M059J (cell line): ENCODE results near the gene GABBR2. TPM values are rescaled to one million over a fixed set of nuclear protein-coding genes. Genes with fewer than 3 reads are reported as not detected.

ENCODE experiments used
- DNase-seq: peaks from one replicate; pipeline ENCODE4 v3.0.0-alpha.2; 2012; ENCODE audit warnings: low read depth
- total RNA-seq: library from RNA; depleted of rRNA; stranded (reverse); fragments of >200 nt; shearing (Covaris generic); gene quantifications from 2 replicates; pipeline ENCODE4 v1.2.3, GENCODE V29; 2014

GABBR2 gene
- total RNA-seq, 1 experiment from 2014 or later = not detected

DNA sequence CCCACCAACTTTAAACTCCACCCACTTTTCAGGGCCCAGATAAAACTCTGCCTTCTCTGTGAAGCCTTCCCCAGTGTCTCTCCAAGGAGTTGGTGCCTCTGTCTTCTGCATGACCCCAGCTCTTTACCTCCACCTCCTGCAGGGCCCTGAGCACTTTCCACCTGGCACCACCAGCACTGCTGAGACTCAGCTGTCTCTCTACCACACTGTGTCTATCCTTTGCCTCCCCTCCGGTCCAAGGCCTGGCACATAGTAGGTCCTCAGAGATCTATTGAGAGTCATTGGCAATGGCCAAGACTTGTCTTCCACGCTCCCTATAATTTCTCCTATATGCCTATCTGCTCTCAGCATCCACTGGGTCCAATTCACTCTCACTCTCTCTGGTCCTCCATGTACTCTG is 12.9 kb upstream of the GABBR2 start:
- no peak for DNase-seq

DNA sequence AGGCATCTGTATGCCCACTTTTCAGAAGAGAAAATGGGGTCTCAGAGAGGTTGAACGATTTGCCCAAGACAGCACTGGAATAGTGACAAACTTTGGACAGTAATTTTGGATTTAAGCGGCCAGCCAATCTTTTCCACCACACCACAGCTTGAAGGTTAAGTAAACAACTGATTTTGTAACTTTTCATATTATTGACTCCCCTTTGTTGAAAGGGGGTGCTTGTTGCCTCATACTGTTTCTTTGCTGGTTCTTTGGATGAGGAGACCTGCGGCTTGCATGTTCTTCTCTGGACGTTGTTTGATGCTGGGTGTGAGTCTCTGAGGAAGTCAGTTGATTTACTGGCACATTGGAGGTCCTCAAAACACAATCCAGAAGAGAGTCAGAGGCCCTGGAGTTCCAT is 11.7 kb upstream of the GABBR2 start:
- DNase-seq = no peak

DNA sequence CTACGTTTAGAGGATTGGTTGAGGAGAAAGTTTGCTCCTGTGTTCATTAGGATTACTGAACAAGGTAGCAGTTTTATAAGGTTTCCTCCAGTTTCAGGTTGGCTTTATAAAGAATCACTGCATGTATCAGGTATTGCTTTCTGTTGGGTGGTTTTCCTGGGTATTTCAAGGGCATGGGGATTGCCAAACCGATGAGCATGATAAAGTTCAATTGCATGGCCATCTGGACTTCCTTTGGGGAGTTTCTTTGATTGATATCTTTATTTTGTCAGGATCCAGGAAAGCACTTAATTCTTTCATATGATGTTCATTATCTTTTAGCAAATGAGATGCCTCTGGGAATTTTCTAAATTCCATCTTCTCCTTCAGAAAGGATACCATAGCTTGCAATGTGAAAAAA is 10.3 kb upstream of the GABBR2 start:
- DNase-seq = no peak

DNA sequence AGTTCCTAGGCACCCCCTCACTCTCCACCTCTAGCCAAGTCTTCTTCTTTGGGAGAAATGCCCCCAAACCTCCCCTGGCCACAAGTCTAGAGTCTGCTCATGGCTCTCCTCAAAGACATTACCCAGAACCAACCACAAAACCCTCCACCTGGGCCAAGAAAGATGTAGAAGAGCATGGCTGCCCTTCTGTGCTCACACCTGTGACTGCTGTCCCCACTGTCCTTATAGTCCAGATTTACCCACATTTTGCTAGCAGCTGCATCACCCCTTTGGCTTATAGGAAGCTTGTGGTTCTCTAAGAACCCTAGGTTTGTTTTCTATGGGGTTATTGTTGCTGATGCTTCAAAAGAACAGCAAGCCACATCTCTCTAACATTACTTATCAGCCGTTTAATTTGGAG is 6.1 kb upstream of the GABBR2 start:
- no peak for DNase-seq

DNA sequence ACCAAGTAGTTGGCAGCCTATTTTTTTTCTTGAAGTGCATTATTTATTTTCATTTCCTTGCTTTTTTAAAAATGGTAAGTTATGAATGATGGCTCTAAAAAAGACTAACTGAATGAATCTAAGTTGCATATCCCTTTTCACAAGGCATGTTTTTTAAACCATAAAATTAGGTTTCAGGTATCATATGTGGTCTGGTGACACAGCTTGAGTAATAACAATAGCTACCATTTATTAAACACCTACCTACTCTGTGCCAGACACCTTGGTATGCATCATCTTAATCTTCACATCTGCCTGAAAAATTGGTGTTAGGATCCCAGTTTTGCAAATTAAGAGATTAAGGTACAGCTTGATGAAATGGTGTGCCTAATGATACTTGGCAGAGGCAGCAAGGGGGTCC is 4.3 kb upstream of the GABBR2 start:
- no peak for DNase-seq

DNA sequence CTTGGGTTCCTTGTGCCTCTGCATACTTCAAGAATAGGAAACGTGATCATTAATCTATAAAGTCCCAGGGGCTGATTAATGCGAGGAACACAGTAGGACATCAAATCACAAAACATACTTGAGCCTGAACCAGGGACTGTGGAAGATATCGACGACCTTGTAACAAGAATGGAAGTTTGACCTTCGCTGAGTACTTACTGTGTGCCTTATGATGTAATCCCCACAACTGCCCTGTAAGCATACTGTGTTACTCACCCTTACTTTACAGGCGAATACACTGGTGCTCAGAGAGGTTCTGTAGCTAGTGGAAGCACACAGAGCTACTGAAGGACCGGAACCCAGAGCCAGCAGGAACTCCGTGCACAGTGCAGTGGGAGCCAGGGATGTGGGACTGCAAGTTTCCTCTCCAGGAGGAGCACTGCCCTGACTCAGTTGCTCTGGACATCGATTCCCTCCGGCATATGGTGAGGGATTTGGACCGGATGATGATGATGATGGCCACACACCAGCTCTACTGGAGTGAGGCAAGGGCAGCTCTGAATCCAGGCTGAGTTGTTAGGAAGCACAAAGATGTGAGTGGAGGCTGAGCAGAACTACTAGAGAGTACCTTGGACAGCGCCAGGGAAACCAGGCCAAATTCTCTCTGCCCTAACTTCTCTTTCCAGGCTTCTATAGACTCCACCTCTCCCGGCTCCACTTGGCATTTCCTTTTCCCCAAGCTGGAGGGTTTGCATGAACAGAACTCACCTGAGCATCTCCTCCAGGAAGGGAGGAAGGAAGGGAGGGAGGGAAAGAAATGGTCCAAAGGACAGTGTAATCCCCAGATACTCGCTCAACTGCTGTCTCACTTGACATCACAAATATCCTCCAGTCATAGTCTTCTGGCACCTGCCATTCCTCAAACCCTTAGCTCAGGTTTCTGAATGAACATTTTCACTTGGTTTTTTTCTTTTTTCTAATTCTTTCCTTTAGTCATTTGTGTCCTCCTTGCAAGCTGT is 1.5 kb upstream of the GABBR2 start:
- peak; percentile 49 for DNase-seq

DNA sequence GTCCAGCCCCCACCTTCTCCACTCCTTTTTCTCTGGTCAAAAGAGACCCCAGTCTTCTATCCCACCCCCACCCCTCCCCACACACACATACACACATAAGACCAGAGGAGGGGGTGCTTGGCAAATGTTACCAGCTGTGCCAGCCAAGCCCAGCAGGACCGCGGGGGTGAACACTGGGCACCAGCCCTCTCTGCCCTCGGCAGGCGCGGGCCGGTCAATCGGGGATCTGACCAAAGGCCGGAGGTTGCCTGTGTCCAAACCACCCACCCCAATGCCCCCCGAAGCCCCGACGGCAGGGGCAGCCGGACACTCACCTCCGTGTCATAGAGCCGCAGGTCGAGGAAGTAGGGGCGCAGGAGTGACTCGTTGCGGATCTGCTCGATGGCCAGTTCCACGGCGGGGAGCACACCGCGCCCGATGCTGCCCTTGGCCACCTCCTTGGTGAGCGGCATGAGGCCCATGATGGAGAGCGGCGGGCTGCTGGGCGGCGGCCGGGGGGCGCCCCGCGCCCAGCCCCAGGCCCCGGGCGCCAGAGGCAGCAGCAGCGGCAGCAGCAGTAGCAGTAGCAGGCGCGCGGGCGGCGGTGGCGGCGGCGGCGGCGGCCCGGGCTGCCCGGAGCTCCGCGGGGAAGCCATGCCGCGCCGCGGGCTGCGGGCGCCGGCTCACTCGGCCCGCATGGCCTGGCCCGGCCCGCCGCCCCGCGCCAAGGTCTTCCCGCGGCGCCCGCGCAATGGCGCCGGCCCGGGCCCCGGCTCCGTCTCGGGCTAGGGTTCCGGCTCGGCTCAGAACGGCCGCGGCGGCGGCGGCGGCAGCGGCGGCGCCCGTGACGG is 417 bp downstream of the GABBR2 start:
- no peak for DNase-seq

DNA sequence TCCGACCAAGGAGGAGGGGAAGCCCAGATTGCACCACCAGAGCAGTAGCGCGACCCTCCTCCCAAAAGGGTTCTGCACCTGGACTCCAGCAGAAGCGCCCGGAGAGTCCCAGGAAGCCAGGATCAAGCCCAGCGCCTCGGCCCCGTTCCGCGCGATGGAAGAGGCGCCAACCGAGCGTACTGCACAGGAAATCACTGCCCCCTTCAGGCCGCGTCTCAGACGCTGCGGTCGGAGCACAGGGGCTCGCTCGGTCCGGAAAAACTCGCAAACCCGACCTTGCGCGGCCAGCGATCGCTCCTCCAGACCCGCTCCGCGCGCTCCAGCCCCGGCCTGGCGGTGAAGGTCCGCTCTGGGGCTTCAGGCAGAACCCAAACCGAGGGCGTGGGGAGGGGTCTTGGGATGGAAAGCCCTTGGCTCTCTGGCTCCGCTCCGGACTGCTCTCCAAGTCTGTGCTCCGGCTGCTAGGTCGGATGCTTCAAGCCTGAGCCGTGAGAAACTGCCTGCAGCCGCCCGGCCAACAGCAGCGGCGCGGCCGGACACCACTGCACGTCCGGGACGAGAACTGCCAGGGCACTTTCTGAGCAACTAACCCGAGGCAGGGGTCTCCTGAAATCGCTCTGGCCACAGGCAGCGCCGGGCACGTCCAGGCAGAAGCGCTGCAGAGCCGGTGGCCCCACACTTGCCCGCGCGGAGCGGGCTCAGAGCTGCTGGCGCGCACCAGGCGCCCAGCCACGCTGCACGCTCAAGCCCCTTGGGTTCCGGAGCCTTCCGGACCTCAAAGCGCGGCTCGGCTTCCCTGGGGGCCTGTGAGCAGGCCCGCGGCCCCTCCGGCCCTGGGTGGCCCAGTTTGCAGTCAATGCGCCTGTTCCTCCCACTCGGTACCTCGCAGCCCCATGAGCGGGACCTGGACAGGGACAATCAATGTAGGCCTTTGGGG is 1.3 kb downstream of the GABBR2 start:
- peak; percentile 56 for DNase-seq

DNA sequence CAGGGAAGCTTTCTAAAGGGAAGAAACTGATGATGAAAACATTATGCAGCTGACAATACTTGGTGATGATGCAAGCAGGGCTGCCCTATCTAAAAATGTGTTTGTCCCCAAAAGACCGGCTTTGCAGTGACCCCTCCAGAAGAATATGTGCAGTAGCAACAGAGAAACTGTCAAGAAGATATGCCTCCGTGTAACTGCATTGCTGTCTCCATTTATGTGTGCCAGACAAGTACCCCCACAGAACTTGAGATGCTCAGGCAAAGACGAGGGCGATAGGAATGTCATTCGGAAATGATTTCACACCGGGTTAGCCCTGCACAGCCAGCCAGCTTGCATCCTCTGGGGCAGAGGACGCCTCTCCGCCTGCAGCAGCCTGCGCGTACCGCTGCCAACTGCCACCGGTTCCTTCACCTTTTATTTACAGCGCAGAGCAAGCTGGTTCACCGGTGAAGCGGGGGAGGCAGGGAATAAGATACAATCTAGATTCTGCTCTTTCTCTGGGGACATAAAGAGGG is 2.0 kb downstream of the GABBR2 start:
- DNase-seq = peak; percentile 9

DNA sequence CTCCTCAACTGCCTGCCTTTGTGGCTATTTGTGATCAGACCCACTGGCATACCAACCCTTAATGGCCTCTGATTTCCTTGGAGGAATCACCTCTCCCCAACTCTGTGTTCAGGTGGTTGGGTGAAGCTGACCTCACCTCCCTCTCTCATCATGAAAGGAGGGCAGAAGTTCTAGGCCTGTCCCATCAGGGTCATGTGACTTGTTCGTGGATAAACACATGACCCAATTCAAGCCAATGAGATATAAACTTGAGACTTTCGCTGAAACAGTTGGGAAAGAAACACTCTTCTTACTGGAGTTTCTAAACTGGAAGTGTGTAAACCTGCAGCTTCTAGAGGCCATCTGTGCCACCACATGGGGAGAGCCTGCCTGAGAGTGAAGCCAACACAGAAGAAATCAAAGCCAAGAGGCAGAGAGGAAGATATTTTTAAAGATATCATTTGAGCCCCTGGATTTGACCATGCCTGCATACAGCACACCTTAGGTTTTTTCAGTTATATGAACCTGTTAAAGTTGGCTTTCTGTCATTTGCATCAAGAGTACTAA is 5.8 kb downstream of the GABBR2 start:
- no peak for DNase-seq

DNA sequence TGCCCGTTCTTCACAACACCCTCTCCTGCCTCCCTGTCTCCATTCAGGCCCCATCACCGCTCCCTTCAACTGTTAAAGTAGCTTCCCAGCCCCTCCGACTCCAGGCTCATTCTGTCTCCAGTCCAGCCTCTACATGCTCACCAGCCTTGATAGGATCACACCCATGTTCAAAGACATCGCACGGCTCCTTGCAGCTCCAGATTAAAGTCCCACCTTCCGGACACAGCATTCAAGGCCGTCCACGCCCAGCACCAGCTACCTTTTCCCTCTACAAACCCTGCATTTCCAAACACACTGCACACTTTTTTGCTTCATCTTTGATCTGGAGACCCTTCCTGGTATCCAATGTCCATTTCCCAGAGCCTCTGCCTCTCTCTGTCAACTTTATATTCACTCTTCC is 6.4 kb downstream of the GABBR2 start:
- no peak for DNase-seq

DNA sequence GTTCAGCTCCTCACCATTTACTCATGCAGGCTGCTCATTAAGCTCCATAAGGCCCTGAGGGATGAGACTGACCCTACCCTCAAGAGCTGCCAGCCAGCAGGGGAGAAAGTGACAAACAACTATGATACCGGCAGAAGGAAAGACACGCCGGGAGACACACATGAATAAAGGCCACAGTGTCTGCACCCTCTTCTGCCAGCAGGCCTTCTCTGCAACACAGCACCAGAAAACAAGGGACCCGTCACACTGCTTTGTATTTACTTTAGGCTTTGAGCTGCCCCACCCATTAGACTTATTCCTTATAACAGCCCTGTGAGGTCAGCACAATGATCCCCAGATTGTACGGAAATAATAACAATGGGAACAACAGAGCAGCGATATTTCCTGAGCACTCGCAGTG is 7.2 kb downstream of the GABBR2 start:
- no peak for DNase-seq

DNA sequence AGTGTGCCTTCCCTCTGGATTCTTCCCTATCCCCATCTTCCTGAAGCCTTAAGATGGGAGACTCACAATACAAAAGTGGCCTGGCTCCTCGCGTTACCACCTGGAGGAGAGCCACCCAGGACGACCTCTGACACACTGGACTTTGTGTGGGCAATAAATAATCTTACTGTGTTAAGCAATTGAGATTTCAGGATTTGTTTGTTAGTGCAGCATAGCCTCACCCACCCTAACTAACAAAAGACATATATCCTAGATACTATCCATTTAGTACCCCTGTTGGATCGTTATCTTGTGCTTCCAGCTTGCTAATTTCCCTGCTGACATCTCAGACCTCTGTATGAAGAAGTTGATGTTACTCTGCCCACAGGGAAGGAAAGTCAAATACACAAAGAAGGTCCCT is 7.9 kb downstream of the GABBR2 start:
- DNase-seq = no peak

DNA sequence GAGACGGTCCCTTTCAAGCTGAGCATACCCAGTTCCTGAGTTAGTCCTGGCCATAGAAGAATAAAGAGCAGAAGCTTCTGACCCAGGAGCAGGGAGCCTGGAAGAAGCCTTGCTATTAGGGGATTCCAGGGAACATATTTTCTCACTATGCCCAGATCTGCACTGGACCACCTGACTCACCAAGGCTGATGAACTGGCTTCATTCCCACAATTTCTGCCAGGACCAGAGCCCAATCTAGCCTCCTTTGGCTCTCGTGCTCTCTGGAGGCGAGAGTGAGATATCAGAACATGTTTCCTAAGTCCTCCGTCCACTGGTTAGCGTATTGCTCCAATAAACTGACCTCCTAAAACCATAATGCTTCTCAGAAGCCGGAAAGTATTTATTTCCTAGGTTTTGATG is 9.9 kb downstream of the GABBR2 start:
- no peak for DNase-seq

DNA sequence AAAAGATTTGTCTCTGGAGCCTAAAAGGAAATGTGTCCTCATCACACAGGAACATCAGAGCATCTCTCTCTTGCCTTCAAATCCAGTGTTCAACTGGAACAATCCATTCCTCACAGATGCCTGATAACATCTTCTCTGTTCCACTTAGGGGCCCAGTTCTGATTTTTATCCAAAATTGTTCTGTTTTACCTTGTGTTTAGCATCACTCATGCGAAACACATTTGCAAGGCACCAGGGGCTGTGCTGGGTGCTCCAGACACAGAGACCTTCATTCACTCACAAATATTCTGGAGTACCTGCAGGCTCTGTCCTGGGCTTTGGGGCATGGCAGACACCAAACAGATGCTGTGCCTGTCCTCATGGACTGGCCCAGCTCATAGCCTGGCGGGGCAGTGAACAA is 13.8 kb downstream of the GABBR2 start:
- no peak for DNase-seq

DNA sequence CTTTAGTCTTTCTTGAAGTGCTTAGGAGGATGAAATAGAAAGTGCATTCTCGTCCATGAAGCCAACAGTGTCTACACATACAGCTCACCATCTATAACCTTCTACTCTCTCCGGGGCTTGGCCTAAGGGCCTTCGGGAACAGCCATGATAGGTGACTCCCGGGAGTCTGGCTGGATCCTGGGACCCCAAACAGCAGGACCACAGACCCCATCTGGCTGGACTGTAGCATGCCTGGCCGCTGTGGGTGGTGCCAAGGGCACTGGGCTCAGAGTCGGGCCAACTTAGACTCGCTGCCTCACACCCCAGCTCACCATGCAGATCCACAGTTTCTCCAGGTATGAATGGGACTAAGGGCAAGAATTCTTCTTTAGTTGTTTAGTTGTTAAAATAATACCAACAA is 16.3 kb downstream of the GABBR2 start:
- DNase-seq = no peak

DNA sequence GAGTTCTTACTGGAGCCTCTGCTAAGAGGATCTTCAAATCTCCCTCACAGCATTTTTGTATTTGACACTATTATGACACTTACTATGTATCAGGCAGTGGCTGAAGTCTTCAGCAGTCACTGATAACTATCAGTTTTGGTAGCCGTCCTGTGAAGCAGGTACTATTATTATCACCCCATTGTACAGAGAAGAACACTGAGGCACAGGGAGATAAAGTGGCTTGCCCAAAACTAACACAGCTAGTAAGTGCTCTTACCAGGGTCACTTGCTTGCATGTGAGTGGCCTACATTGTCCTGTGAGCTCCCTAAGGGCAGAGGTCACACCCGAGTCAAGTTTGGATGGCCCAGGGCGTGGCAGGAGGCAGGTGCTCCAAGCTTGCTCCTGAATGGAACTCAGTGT is 16.8 kb downstream of the GABBR2 start:
- DNase-seq = no peak

DNA sequence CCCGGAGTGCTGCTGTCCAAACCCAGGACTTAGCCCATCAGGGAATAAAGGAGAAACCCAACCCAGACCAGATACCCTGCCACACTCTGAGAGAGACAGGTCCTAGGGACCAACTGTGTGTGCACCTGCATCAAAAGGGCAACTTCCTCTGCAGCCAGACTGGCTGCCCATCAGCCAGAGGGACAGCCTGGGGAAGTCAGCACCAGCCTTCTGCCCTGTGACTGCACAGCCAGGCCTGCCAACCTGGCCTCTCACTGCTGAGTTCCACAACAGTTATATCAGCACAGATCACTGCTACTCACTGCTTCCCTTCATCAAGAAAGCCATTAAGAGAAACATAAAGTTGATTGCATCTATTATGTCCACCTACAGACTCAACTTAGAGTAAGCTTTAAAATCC is 18.0 kb downstream of the GABBR2 start:
- no peak for DNase-seq

DNA sequence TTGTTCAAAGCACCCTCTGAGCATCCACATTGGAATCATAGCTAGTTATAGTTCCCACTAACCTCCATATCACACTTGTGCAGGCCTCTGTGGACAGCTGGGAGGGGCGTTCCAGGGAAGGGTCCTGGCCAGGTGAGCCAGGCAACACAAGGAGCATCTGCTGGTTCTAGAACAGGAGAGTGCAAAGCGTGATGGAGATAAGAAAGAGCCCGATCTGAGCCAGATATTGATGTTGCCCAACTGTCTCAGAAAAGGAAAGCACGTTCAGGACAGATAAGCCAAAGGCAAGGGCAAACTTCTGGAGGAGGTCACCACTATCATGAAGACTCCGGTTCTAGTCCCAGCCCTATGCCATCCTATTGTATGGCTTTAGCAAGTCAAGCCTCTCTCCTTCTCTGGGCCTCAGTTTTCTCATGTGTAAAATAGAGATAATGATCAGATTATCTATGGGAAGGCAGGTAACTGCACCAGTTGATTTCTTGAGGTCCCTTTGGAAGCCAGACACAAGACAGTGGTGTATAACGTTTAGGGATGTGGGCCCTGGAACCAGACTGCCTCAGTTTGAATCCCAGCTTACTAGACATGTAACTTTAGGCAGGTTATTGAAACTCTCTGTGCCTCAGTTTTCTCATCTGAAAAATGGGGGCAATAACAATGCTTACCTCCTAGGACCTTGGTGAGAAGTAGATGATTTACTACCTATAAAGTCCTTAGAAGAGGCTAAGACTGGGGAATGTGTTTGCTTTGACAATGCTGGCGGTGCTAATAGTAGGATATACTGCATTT is 19.8 kb downstream of the GABBR2 start:
- DNase-seq = no peak

DNA sequence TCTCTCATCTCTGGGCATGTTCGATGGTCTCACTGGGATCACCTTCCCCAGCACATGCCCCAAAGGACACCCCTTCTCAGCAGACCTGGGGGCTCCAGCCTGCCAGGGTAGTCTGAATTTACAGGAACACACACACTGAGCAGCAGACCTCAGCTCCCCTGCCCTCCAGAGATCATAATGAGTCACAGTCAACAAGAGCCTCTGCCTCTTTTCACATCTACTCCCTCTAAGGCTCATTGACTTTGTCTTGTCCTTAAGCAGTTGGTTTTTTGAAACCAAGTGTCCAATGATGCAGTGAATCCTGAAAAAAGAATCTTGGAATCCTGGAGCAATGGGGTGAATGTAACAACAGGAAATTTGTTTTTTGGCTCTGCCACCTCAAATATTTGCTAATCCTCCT is 20.8 kb downstream of the GABBR2 start:
- no peak for DNase-seq
